CD4-positive, CD25-positive, alpha-beta regulatory T cell (primary cell): ENCODE measurements around the gene FADS3. TPM values are rescaled to one million over a fixed set of nuclear protein-coding genes. Genes with fewer than 3 reads are reported as not detected.
A peak's percentile ranks its signal among the peaks of the same experiment; 100 is the strongest.

Experiments used
- ATAC-seq, 2 donors: fragments of 150-1000 bp; cut with Tn5 transposase; one replicate each; pipeline ENCODE4 v1.10.0; 2021; ENCODE audit warnings: low read depth in 2 of 2, moderate number of reproducible peaks in 2 of 2, moderate library complexity in 1 of 2
- DNase-seq, 3 donors: peaks; one replicate each; pipeline versions ENCODE4 v3.0.0 to v3.0.0-alpha.2; 2012 to 2022; ENCODE audit warnings: mixed read lengths in 1 of 3
- H3K27ac ChIP-seq: one replicate; pipeline ENCODE4 v1.7.0; 2013; ENCODE audit warnings: mild to moderate bottlenecking, low read length; ENCODE audit not compliant: insufficient read depth, poor library complexity, severe bottlenecking
- H3K27me3 ChIP-seq: one replicate; pipeline ENCODE4 v1.7.0; 2013; ENCODE audit warnings: low read length; ENCODE audit not compliant: control insufficient read depth, insufficient read depth
- H3K36me3 ChIP-seq: one replicate; pipeline ENCODE4 v1.7.0; 2013; ENCODE audit warnings: mild to moderate bottlenecking, low read length, moderate library complexity; ENCODE audit not compliant: control insufficient read depth, insufficient read depth
- H3K4me1 ChIP-seq: 2 replicates; pipeline ENCODE4 v1.7.0; 2013; ENCODE audit warnings: mild to moderate bottlenecking, low read length; ENCODE audit not compliant: insufficient read depth, control insufficient read depth, poor library complexity, severe bottlenecking
- H3K4me3 ChIP-seq: one replicate; pipeline ENCODE4 v1.7.0; 2013; ENCODE audit warnings: low read depth, mild to moderate bottlenecking, low read length, moderate library complexity
- H3K9me3 ChIP-seq, 2 experiments: 1 replicate in 1 of 2; 2 replicates in 1 of 2; pipeline ENCODE4 v1.7.0; 2013; ENCODE audit warnings: low read length in 2 of 2, mild to moderate bottlenecking in 1 of 2, moderate library complexity in 1 of 2; ENCODE audit not compliant: control insufficient read depth in 2 of 2
- H3K27ac Mint-ChIP-seq, 3 donors: one replicate each; pipeline ENCODE4 v1.8.0; 2020 to 2022; ENCODE audit warnings: mild to moderate bottlenecking in 3 of 3, mixed read lengths in 3 of 3, moderate library complexity in 2 of 3
- H3K27me3 Mint-ChIP-seq: one replicate; pipeline ENCODE4 v1.8.0; 2022; ENCODE audit warnings: mild to moderate bottlenecking, mixed read lengths
- H3K36me3 Mint-ChIP-seq: one replicate; pipeline ENCODE4 v1.8.0; 2020; ENCODE audit warnings: mixed read lengths
- H3K4me1 Mint-ChIP-seq, 4 donors: one replicate each; pipeline ENCODE4 v1.8.0; 2020 to 2022; ENCODE audit warnings: mixed read lengths in 4 of 4, mild to moderate bottlenecking in 1 of 4
- H3K4me3 Mint-ChIP-seq, 4 donors: one replicate each; pipeline ENCODE4 v1.8.0; 2020 to 2022; ENCODE audit warnings: mild to moderate bottlenecking in 4 of 4, mixed read lengths in 4 of 4, moderate library complexity in 3 of 4
- H3K9me3 Mint-ChIP-seq, 7 donors: one replicate each; pipeline ENCODE4 v1.8.0; 2020 to 2022; ENCODE audit warnings: mixed read lengths in 7 of 7, mild to moderate bottlenecking in 3 of 7, moderate library complexity in 2 of 7
- polyA plus RNA-seq, 4 donors: library from polyadenylated mRNA; unstranded; fragments of 300-500 nt; fragmentation: Illumina TruSeq; gene quantifications; one replicate each; pipeline ENCODE4 v1.2.3, GENCODE V29; 2021
- total RNA-seq: library from RNA; stranded (reverse); gene quantifications from one replicate; pipeline ENCODE4 v1.2.3, GENCODE V29; 2022

Gene FADS3
- total and polyA plus RNA-seq, 5 donors from 2014 or later: 0.87 to 15.8 (median 1.4) TPM

GRCh38 chr11:61838921-61839320 lies 52.4 kb downstream of the FADS3 start:
- H3K4me3 Mint-ChIP-seq: no peak overlapping the region
- peaks cover 11% of the 10 kb centered on the region for H3K27me3 Mint-ChIP-seq
- no peaks in the 10 kb centered on the region for H3K9me3 Mint-ChIP-seq
- H3K36me3 Mint-ChIP-seq: no peaks in the 10 kb centered on the region
- no peak for ATAC-seq
- DNase-seq: no peak
- no peaks in the 10 kb centered on the region for H3K36me3 ChIP-seq
- H3K27ac Mint-ChIP-seq: no peak overlapping the region
- no peaks in the 10 kb centered on the region for H3K27me3 ChIP-seq
- H3K27ac ChIP-seq: no peak overlapping the region
- no peak overlapping the region for H3K4me3 ChIP-seq
- H3K4me1 ChIP-seq: peaks cover 12% of the 10 kb centered on the region
- H3K9me3 ChIP-seq: no peaks in the 10 kb centered on the region
- H3K4me1 Mint-ChIP-seq: peaks cover 0 to 13% (median under 1%) of the 10 kb centered on the region in 4 donors

GRCh38 chr11:61838501-61838900 lies 52.8 kb downstream of the FADS3 start:
- Histone ChIP-seq H3K27me3 (no peaks in the 10 kb centered on the region), H3K27ac (no peak overlapping the region), H3K4me3 (no peak overlapping the region), H3K36me3 (no peaks in the 10 kb centered on the region), H3K9me3 (no peaks in the 10 kb centered on the region), H3K4me1 (peaks cover 12% of the 10 kb centered on the region)
- H3K9me3 Mint-ChIP-seq: no peaks in the 10 kb centered on the region
- no peak overlapping the region for H3K4me3 Mint-ChIP-seq
- no peak for ATAC-seq
- no peaks in the 10 kb centered on the region for H3K36me3 Mint-ChIP-seq
- peaks cover 0 to 17% (median 3%) of the 10 kb centered on the region in 4 donors for H3K4me1 Mint-ChIP-seq
- no peak for DNase-seq
- peaks cover 11% of the 10 kb centered on the region for H3K27me3 Mint-ChIP-seq
- H3K27ac Mint-ChIP-seq: no peak overlapping the region

- no peak overlapping the region for H3K27ac ChIP-seq
- ATAC-seq (no peak), DNase-seq (no peak)
- H3K27me3 Mint-ChIP-seq: peaks cover 11% of the 10 kb centered on the region
- peaks cover 12% of the 10 kb centered on the region for H3K4me1 ChIP-seq
- H3K4me1 Mint-ChIP-seq: peaks cover 0 to 20% (median 4%) of the 10 kb centered on the region in 4 donors
- no peak overlapping the region for H3K27ac Mint-ChIP-seq
- H3K9me3 Mint-ChIP-seq: no peaks in the 10 kb centered on the region
- H3K36me3 ChIP-seq: no peaks in the 10 kb centered on the region
- H3K9me3 ChIP-seq: no peaks in the 10 kb centered on the region
- H3K36me3 Mint-ChIP-seq: no peaks in the 10 kb centered on the region
- no peak overlapping the region for H3K4me3 ChIP-seq
- no peaks in the 10 kb centered on the region for H3K27me3 ChIP-seq
- no peak overlapping the region for H3K4me3 Mint-ChIP-seq
Observed at GRCh38 chr11:61837411-61838005, 53.8 kb downstream of the FADS3 start.

GRCh38 chr11:61836193-61836592 lies 55.2 kb downstream of the FADS3 start:
- Mint-ChIP-seq H3K27me3 (peaks cover 18% of the 10 kb centered on the region), H3K4me3 (no peak overlapping the region), H3K36me3 (no peaks in the 10 kb centered on the region), H3K9me3 (no peaks in the 10 kb centered on the region), H3K4me1 (peaks cover 0 to 20% (median 4%) of the 10 kb centered on the region in 4 donors), H3K27ac (no peak overlapping the region)
- DNase-seq (no peak), ATAC-seq (no peak)
- no peaks in the 10 kb centered on the region for H3K27me3 ChIP-seq
- no peak overlapping the region for H3K4me3 ChIP-seq
- H3K36me3 ChIP-seq: no peaks in the 10 kb centered on the region
- no peaks in the 10 kb centered on the region for H3K9me3 ChIP-seq
- H3K4me1 ChIP-seq: peaks cover 12% of the 10 kb centered on the region
- no peak overlapping the region for H3K27ac ChIP-seq

DNA sequence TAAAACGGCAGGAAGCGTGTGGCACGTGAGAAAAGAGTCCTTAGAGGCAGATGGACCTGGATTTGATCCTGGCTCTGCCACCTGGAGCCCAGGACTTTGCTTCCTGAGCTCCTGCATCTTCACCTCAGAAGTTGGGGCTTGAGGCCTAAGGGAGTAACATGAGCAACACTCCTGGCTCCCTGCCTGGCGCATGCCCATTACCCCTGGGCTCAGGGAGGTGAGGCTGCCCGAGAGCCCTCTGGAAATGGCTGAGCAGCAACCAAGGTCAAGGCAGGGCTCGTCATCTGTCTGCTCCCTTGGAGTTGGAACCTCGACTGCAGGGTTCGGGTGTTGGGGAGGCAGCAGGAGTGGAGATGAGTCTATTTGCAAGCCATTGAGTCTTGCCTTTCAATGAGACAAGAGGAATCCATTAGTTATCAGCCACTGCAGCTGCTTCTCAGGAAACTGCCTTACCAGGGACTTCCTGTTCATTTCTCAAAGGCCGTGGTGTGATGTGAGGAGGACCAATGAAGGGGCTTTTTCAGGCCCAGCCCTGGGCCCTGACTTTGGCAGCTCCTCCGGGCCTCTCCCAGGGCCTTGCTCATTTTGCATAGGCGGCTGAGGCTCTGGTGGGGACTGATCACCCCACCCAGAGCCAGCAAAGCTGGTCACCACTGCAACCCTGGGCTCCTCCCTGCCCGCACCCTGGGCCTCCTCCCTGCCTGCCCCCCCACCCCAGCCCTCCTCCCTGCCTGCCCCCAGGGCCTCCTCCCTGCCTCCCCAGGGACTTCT lies 56.9 kb downstream of the FADS3 start:
- no peaks in the 10 kb centered on the region for H3K36me3 Mint-ChIP-seq
- peaks cover 29% of the 10 kb centered on the region for H3K27me3 Mint-ChIP-seq
- peaks cover 0 to 20% (median 4%) of the 10 kb centered on the region in 4 donors for H3K4me1 Mint-ChIP-seq
- Histone ChIP-seq H3K4me3 (no peak overlapping the region), H3K27ac (peak overlapping the region; percentile 10), H3K9me3 (no peaks in the 10 kb centered on the region), H3K4me1 (peaks cover 13% of the 10 kb centered on the region), H3K27me3 (peaks cover 4% of the 10 kb centered on the region), H3K36me3 (no peaks in the 10 kb centered on the region)
- DNase-seq (peak in 2 of 3 donors; percentile 21 to 89), ATAC-seq (peak; percentile 68 to 80)
- peak overlapping the region in 1 of 4 donors; percentile 50 for H3K4me3 Mint-ChIP-seq
- peak overlapping the region in 2 of 3 donors; percentile 15 to 20 for H3K27ac Mint-ChIP-seq
- H3K9me3 Mint-ChIP-seq: no peaks in the 10 kb centered on the region

DNA sequence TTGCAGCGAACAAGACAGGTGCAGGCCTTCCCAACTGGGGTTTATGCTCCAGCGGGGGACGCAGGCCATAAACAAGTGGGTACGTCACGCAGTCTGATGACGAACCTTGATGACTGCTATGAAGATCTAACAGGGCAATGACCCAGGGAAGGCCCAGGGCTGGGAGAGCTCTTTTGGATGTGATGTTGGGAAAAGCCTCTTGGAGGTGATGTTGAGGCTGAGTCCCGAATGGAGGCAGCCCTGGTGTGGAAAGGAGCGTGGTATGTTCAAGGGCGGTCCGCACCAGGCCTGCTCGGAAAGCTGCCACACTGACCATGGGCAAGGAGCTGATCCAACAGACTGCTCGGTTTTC lies 57.4 kb downstream of the FADS3 start:
- H3K27ac ChIP-seq: no peak overlapping the region
- peaks cover 19% of the 10 kb centered on the region for H3K4me1 ChIP-seq
- no peaks in the 10 kb centered on the region for H3K36me3 ChIP-seq
- Mint-ChIP-seq H3K4me1 (peaks cover 0 to 23% (median 4%) of the 10 kb centered on the region in 4 donors), H3K27me3 (peaks cover 35% of the 10 kb centered on the region), H3K4me3 (peak overlapping the region in 1 of 4 donors; percentile 50), H3K9me3 (no peaks in the 10 kb centered on the region), H3K36me3 (no peaks in the 10 kb centered on the region), H3K27ac (peak overlapping the region in 1 of 3 donors; percentile 71)
- no peak overlapping the region for H3K4me3 ChIP-seq
- H3K9me3 ChIP-seq: no peaks in the 10 kb centered on the region
- no peak for DNase-seq
- peaks cover 4% of the 10 kb centered on the region for H3K27me3 ChIP-seq
- no peak for ATAC-seq

DNA sequence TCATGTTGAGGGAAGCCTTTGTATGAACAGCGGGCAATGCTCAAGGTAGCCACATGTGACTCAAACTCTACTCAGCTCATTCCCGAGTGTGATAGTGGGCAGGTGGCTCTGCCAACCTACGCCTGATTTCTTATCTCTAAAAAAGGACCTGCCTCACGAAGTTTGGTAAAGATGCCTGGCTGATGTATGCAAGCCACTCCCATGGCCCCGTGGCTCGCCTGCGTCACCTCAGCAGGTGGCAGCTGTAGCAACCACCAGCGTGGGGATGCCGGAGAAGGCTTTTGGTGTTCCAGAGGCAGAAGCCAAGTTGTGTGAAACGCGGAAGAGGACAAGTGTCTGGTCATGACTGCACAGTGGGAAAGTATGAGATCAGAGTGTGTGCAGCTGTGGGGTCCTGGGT lies 57.9 kb downstream of the FADS3 start:
- Mint-ChIP-seq H3K9me3 (no peaks in the 10 kb centered on the region), H3K27ac (peak overlapping the region in 1 of 3 donors; percentile 71)
- no peak for DNase-seq

More for the DNA sequence above, 57.9 kb downstream of the FADS3 start:
- Histone ChIP-seq H3K4me3 (no peak overlapping the region), H3K27me3 (peaks cover 4% of the 10 kb centered on the region), H3K36me3 (no peaks in the 10 kb centered on the region), H3K9me3 (no peaks in the 10 kb centered on the region), H3K27ac (no peak overlapping the region), H3K4me1 (peaks cover 23% of the 10 kb centered on the region)
- no peak for ATAC-seq
- Mint-ChIP-seq H3K4me3 (peak overlapping the region in 1 of 4 donors; percentile 50), H3K36me3 (no peaks in the 10 kb centered on the region), H3K27me3 (peaks cover 38% of the 10 kb centered on the region), H3K4me1 (peaks cover 2 to 26% (median 4%) of the 10 kb centered on the region in 4 donors)
